DOHH2 (cell line): Measurements from ENCODE around the gene TBCD.

Experiments used
- H3F3A ChIP-seq: fragments of 200-600 bp; sonication (generic), shearing (Covaris generic); 2 replicates; pipeline ENCODE4 v1.6.0; 2016; ENCODE audit warnings: antibody characterized with exemption, mild to moderate bottlenecking; ENCODE audit not compliant: control insufficient read depth, insufficient read depth
- H3K27ac ChIP-seq: fragments of 200-600 bp; sonication (generic); 2 replicates; pipeline ENCODE4 v1.5.1; 2014; ENCODE audit warnings: low read depth, mild to moderate bottlenecking, low read length, moderate library complexity
- H3K27me3 ChIP-seq: fragments of 200-600 bp; sonication (generic); 2 replicates; pipeline ENCODE4 v1.6.1; 2014; ENCODE audit warnings: mild to moderate bottlenecking, low read length, mixed read lengths; ENCODE audit not compliant: control insufficient read depth
- H3K36me3 ChIP-seq: fragments of 200-600 bp; sonication (generic); 2 replicates; pipeline ENCODE4 v1.6.1; 2014; ENCODE audit warnings: mild to moderate bottlenecking, low read length, moderate library complexity, mixed read lengths; ENCODE audit not compliant: control insufficient read depth
- H3K4me1 ChIP-seq: fragments of 200-600 bp; sonication (generic); 2 replicates; pipeline ENCODE4 v1.6.1; 2014; ENCODE audit warnings: mild to moderate bottlenecking, low read length, mixed read lengths; ENCODE audit not compliant: control insufficient read depth
- H3K4me2 ChIP-seq: fragments of 200-600 bp; sonication (generic); 2 replicates; pipeline ENCODE4 v1.6.0; 2014; ENCODE audit warnings: mild to moderate bottlenecking, low read length, moderate library complexity
- H3K4me3 ChIP-seq: fragments of 200-600 bp; sonication (generic); 2 replicates; pipeline ENCODE4 v1.5.1; 2014; ENCODE audit warnings: mild to moderate bottlenecking, low read length, mixed read lengths
- H3K79me2 ChIP-seq: fragments of 200-600 bp; sonication (generic); 2 replicates; pipeline ENCODE4 v1.6.1; 2014; ENCODE audit warnings: mild to moderate bottlenecking, low read length, mixed read lengths; ENCODE audit not compliant: control insufficient read depth
- H3K9me2 ChIP-seq: fragments of 200-600 bp; sonication (generic); replicated peaks from 2 replicates; pipeline ENCODE4 v1.6.1; 2014; ENCODE audit warnings: mild to moderate bottlenecking, low read length, mixed read lengths; ENCODE audit not compliant: control insufficient read depth
- H3K9me3 ChIP-seq: fragments of 200-600 bp; sonication (generic); 2 replicates; pipeline ENCODE4 v1.6.1; 2014; ENCODE audit warnings: antibody characterized with exemption, low read length, mixed read lengths; ENCODE audit not compliant: control insufficient read depth, insufficient read depth
- H4K20me1 ChIP-seq: fragments of 200-600 bp; sonication (generic); 2 replicates; pipeline ENCODE4 v1.6.0; 2014; ENCODE audit warnings: low read depth, mild to moderate bottlenecking, antibody characterized with exemption, low read length, moderate library complexity; ENCODE audit not compliant: control insufficient read depth, insufficient read depth
- EZH2phosphoT487 ChIP-seq: fragments of 200-600 bp; sonication (generic); IDR thresholded peaks from 2 replicates; pipeline ENCODE4 v1.6.1; 2017; ENCODE audit warnings: borderline replicate concordance, mild to moderate bottlenecking, antibody characterized with exemption, low read length, moderate library complexity, mixed read lengths
- TF ChIP-seq, protein P1 (sequence below): fragments of 200-600 bp; sonication (generic); IDR thresholded peaks from one replicate; pipeline ENCODE4 v1.5.1; 2014; ENCODE audit warnings: antibody characterized with exemption, mild to moderate bottlenecking, low read depth, low read length; ENCODE audit not compliant: poor library complexity, severe bottlenecking

The TBCD gene

DNA sequence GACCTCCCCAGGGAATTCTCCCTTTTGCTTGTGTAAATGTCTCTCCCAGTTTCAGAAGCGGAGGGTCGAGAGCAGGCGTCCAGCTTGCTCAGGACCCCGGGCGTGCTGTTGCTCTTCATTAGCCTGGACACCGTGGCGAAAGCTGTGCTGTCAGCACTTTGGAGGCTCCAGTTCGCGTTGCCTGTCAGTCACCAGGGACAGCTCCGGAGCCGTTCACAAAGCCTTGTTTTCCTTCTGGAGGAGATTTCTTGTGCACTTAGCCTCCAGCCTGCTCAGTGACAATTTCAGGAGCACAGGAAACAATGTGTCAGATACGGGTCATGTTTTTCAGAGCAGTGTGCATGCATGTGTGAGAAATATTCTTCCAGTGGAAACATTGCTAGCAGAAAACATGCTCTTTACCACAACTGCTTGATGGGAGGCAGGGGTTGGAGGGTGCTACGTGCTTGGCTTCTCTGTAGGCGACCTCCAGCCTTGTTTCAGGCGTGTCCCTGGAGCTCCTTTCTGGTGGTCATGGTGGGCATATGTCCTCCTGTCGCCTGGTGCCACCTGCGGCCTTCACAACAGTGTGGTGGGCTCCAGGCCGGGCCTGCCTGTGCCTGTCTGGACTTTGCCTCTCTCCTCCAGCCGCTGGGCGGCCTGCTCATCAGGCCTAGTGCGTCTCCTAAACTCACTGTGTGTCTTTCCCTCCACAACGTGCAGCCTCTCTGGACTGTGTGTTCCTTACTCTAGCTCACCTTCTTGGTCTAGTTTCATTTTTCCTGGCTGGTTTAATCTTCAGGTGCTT, 59.0 kb downstream of the TBCD start:
- Histone ChIP-seq H3K27ac (no peak overlapping the region), H3F3A (no peaks in the 10 kb centered on the region), H3K9me3 (no peaks in the 10 kb centered on the region), H3K79me2 (no peaks in the 10 kb centered on the region), H4K20me1 (no peaks in the 10 kb centered on the region), H3K36me3 (peaks cover 35% of the 10 kb centered on the region), H3K9me2 (no peaks in the 10 kb centered on the region), H3K27me3 (no peaks in the 10 kb centered on the region), H3K4me3 (no peak overlapping the region), H3K4me1 (no peaks in the 10 kb centered on the region), H3K4me2 (no peak overlapping the region)
- TF ChIP-seq, protein P1, sequence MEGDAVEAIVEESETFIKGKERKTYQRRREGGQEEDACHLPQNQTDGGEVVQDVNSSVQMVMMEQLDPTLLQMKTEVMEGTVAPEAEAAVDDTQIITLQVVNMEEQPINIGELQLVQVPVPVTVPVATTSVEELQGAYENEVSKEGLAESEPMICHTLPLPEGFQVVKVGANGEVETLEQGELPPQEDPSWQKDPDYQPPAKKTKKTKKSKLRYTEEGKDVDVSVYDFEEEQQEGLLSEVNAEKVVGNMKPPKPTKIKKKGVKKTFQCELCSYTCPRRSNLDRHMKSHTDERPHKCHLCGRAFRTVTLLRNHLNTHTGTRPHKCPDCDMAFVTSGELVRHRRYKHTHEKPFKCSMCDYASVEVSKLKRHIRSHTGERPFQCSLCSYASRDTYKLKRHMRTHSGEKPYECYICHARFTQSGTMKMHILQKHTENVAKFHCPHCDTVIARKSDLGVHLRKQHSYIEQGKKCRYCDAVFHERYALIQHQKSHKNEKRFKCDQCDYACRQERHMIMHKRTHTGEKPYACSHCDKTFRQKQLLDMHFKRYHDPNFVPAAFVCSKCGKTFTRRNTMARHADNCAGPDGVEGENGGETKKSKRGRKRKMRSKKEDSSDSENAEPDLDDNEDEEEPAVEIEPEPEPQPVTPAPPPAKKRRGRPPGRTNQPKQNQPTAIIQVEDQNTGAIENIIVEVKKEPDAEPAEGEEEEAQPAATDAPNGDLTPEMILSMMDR = no peak
- no peak for TF ChIP-seq EZH2phosphoT487

DNA sequence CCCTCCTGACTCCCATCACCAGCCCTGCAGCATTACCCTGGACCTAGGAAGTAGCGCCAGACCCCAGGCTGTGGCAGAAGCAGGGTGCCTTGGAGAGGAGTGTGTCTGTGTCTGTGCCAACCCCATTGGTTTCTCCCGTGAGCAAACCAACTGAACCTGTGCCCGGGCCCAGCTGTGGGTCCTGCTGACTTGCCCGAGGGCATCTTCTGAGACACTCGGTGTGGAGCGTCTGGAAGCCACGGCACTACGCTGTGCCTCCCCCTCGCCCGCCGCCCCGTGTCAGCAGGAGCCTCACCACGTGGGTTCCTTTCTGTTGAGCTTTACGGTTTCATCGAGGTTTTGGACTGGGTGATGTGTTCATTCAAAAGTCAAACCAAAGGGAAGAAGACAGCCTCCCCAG, 60.2 kb downstream of the TBCD start:
- Histone ChIP-seq H3K36me3 (peaks cover 36% of the 10 kb centered on the region), H3K4me1 (no peaks in the 10 kb centered on the region), H3K4me3 (no peak overlapping the region), H3K9me3 (no peaks in the 10 kb centered on the region), H3K9me2 (no peaks in the 10 kb centered on the region), H3K27me3 (no peaks in the 10 kb centered on the region), H3F3A (no peaks in the 10 kb centered on the region), H3K27ac (no peak overlapping the region), H4K20me1 (no peaks in the 10 kb centered on the region), H3K4me2 (no peak overlapping the region), H3K79me2 (no peaks in the 10 kb centered on the region)
- TF ChIP-seq, protein P1 = no peak

DNA sequence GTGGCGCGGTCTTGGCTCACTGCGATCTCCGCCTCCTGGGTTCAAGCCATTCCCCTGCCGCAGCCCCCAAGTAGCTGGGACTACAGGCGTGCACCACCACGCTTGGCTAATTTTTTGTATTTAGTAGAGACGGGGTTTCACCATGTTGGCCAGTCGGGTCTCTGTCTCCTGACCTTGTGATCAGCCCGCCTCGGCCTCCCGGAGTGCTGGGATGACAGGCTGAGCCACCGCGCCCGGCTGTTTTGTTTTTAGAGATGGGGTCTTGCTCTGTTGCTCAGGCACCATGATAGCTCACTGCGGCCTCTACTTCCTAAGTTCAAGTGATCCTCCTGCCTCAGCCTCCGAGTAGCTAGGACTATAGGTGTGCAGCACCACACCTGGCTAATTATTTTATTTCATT, 60.7 kb downstream of the TBCD start:
- H3K4me3 ChIP-seq = no peak overlapping the region
- no peaks in the 10 kb centered on the region for H3K9me3 ChIP-seq
- TF ChIP-seq EZH2phosphoT487 = no peak
- TF ChIP-seq, protein P1 = no peak
- no peaks in the 10 kb centered on the region for H3K79me2 ChIP-seq
- H3K9me2 ChIP-seq = no peaks in the 10 kb centered on the region
- no peaks in the 10 kb centered on the region for H3K27me3 ChIP-seq
- no peaks in the 10 kb centered on the region for H3K4me1 ChIP-seq
- H3K4me2 ChIP-seq = no peak overlapping the region
- H3F3A ChIP-seq = no peaks in the 10 kb centered on the region
- no peak overlapping the region for H3K27ac ChIP-seq
- H3K36me3 ChIP-seq = peaks cover 37% of the 10 kb centered on the region
- no peaks in the 10 kb centered on the region for H4K20me1 ChIP-seq
